Fibroblast of lung (primary cell): ENCODE data around the gene SCAF11.

ENCODE experiments used
- CTCF ChIP-seq, 2 donors: IDR thresholded peaks in 1 of 2; conservative IDR thresholded peaks in 1 of 2; 1 replicate in 1 of 2; 2 replicates in 1 of 2; pipeline ENCODE4 v1.5.1; 2011 to 2012; ENCODE audit warnings: low read length in 2 of 2, control low read depth in 1 of 2, inconsistent platforms in 1 of 2, low read depth in 1 of 2, mild to moderate bottlenecking in 1 of 2
- EZH2 ChIP-seq: IDR thresholded peaks from 2 replicates; pipeline ENCODE4 v1.5.1; 2012; ENCODE audit warnings: low read length, control low read depth, mild to moderate bottlenecking; ENCODE audit errors: missing control alignments

DNA sequence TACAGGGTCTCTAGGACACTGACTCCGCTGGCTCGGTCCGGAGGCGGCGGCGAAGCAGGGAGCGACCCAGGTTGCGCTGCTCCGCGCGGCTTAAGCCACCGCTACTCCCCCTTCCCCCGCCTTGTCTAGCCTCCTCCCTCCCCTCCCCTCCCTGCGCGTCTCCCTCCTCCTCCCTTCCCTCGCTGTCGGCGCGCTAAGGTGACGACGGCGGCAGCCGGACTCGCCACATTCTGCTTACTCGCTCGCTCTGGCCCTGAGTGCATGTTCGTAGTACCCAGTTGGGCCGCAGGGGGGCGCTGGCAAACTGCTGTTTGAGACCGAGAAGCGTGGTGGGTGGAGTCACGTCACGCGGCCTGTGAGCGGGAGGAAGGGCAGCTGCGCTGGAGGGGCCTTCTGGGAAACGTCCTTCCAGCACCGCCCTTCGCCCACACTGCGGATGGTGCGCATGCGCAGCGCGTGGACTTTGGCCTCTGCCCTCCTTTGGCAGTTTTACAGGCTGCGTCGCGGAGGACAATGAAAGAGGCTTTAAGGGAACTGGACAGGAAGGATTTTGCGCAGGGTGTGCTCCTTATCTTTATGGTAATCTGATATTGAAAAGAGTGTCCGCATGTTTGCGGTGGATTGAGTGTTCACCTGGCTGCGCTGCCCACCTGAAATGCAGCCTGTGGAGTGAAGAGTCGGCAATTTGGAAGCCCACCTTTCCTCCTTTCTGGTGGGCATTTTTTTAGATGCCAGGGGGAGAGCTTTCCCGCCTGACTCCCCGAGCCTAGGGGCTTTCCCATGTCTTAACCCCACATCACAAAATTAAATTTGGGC lies at the start of gene SCAF11:
- TF ChIP-seq CTCF (conservative IDR thresholded peaks at IDR 0.05 in 1 of 2, IDR thresholded peaks at IDR 0.05 in 1 of 2; ENCODE audit: low read depth in 1 of 2, low read length in 2 of 2) (peak; percentile 83 to 93), EZH2 (no peak)
